Activated T-helper 2 cell treated with anti-CD3 and anti-CD28 coated beads, Interferon-gamma antibody, Interleukin-2, Interleukin-4, amounts not matched to agents 10 μg/mL and 5 μg/mL and 100 μg/mL, durations not matched to agents 14 hours and 24 hours and 36 hours (primary cell): ENCODE data around the gene RBM24. TPM values are rescaled to one million over a fixed set of nuclear protein-coding genes. Genes with fewer than 3 reads are reported as not detected.

ENCODE experiments used
- DNase-seq: peaks from one replicate; pipeline ENCODE4 v3.0.0; 2021; ENCODE audit warnings: low spot score
- H3K27ac Mint-ChIP-seq: one replicate; pipeline ENCODE4 v1.8.0; 2021; ENCODE audit warnings: mixed read lengths
- H3K27me3 Mint-ChIP-seq: one replicate; pipeline ENCODE4 v1.8.0; 2021; ENCODE audit warnings: low read depth, mixed read lengths
- H3K36me3 Mint-ChIP-seq: one replicate; pipeline ENCODE4 v1.8.0; 2021; ENCODE audit warnings: low read depth, mixed read lengths
- H3K4me1 Mint-ChIP-seq: one replicate; pipeline ENCODE4 v1.8.0; 2021; ENCODE audit warnings: low read depth, mixed read lengths
- H3K4me3 Mint-ChIP-seq: one replicate; pipeline ENCODE4 v1.8.0; 2021; ENCODE audit warnings: low read depth, mild to moderate bottlenecking, moderate library complexity, mixed read lengths
- H3K9me3 Mint-ChIP-seq: one replicate; pipeline ENCODE4 v1.8.0; 2021; ENCODE audit warnings: mixed read lengths
- intact Hi-C: fragments of 100-400 bp; cut with micrococcal nuclease; formaldehyde crosslinking; loops from one replicate; pipeline ENCODE4 v1.15.1; 2023
- total RNA-seq: library from RNA; stranded (reverse); gene quantifications from 2 replicates; pipeline ENCODE4 v1.2.3, GENCODE V29; 2022

Gene RBM24
- total RNA-seq, 1 donor from 2014 or later = not detected

- no peaks in the 10 kb centered on the region for H3K36me3 Mint-ChIP-seq
- H3K27me3 Mint-ChIP-seq = peaks cover 40% of the 10 kb centered on the region
- no peaks in the 10 kb centered on the region for H3K9me3 Mint-ChIP-seq
- intact Hi-C loops = no loop called here
- no peak for DNase-seq
- H3K4me1 Mint-ChIP-seq = peaks cover under 1% of the 10 kb centered on the region
- H3K27ac Mint-ChIP-seq = no peak overlapping the region
- no peak overlapping the region for H3K4me3 Mint-ChIP-seq
Observed at GRCh38 chr6:17276766-17277165, 4.4 kb upstream of the RBM24 start.

- intact Hi-C loops = no loop called here
- H3K4me3 Mint-ChIP-seq = no peak overlapping the region
- peaks cover 5% of the 10 kb centered on the region for H3K4me1 Mint-ChIP-seq
- H3K27me3 Mint-ChIP-seq = peaks cover 45% of the 10 kb centered on the region
- DNase-seq = no peak
- no peaks in the 10 kb centered on the region for H3K9me3 Mint-ChIP-seq
- H3K36me3 Mint-ChIP-seq = no peaks in the 10 kb centered on the region
- no peak overlapping the region for H3K27ac Mint-ChIP-seq
Observed at GRCh38 chr6:17277256-17277655, 3.9 kb upstream of the RBM24 start.

GRCh38 chr6:17278289-17279063, 2.7 kb upstream of the RBM24 start:
- peaks cover 53% of the 10 kb centered on the region for H3K27me3 Mint-ChIP-seq
- DNase-seq = no peak
- H3K36me3 Mint-ChIP-seq = no peaks in the 10 kb centered on the region
- H3K27ac Mint-ChIP-seq = no peak overlapping the region
- H3K9me3 Mint-ChIP-seq = no peaks in the 10 kb centered on the region
- peaks cover 5% of the 10 kb centered on the region for H3K4me1 Mint-ChIP-seq
- H3K4me3 Mint-ChIP-seq = no peak overlapping the region
- intact Hi-C loops = no loop called here

GRCh38 chr6:17280138-17280537, 1.0 kb upstream of the RBM24 start:
- Mint-ChIP-seq H3K27me3 (peaks cover 56% of the 10 kb centered on the region), H3K27ac (no peak overlapping the region), H3K36me3 (no peaks in the 10 kb centered on the region), H3K4me1 (peaks cover 5% of the 10 kb centered on the region), H3K4me3 (no peak overlapping the region), H3K9me3 (no peaks in the 10 kb centered on the region)
- intact Hi-C loops = no loop called here
- no peak for DNase-seq

GRCh38 chr6:17280552-17281090, 540 bp upstream of the RBM24 start:
- peaks cover 60% of the 10 kb centered on the region for H3K27me3 Mint-ChIP-seq
- no peak for DNase-seq
- intact Hi-C loops = no loop called here
- H3K4me1 Mint-ChIP-seq = peaks cover 5% of the 10 kb centered on the region
- no peaks in the 10 kb centered on the region for H3K9me3 Mint-ChIP-seq
- no peaks in the 10 kb centered on the region for H3K36me3 Mint-ChIP-seq
- H3K4me3 Mint-ChIP-seq = no peak overlapping the region
- H3K27ac Mint-ChIP-seq = no peak overlapping the region

- intact Hi-C loops = no loop called here
- H3K27ac Mint-ChIP-seq = no peak overlapping the region
- DNase-seq = no peak
- H3K27me3 Mint-ChIP-seq = peaks cover 59% of the 10 kb centered on the region
- no peaks in the 10 kb centered on the region for H3K9me3 Mint-ChIP-seq
- H3K4me1 Mint-ChIP-seq = peaks cover 5% of the 10 kb centered on the region
- H3K4me3 Mint-ChIP-seq = peak overlapping the region; percentile 60
- H3K36me3 Mint-ChIP-seq = no peaks in the 10 kb centered on the region
Observed at GRCh38 chr6:17281497-17282481, 628 bp downstream of the RBM24 start.

GRCh38 chr6:17283074-17283473, 1.9 kb downstream of the RBM24 start:
- no peaks in the 10 kb centered on the region for H3K36me3 Mint-ChIP-seq
- DNase-seq = no peak
- no peaks in the 10 kb centered on the region for H3K9me3 Mint-ChIP-seq
- peaks cover 5% of the 10 kb centered on the region for H3K4me1 Mint-ChIP-seq
- intact Hi-C loops = no loop called here
- H3K27me3 Mint-ChIP-seq = peaks cover 49% of the 10 kb centered on the region
- no peak overlapping the region for H3K4me3 Mint-ChIP-seq
- H3K27ac Mint-ChIP-seq = no peak overlapping the region

GRCh38 chr6:17289630-17290061, 8.5 kb downstream of the RBM24 start:
- Mint-ChIP-seq H3K9me3 (no peaks in the 10 kb centered on the region), H3K36me3 (no peaks in the 10 kb centered on the region), H3K4me1 (no peaks in the 10 kb centered on the region), H3K27me3 (peaks cover 12% of the 10 kb centered on the region), H3K4me3 (no peak overlapping the region), H3K27ac (no peak overlapping the region)
- intact Hi-C loops = no loop called here
- DNase-seq = no peak

GRCh38 chr6:17291778-17292177, 10.6 kb downstream of the RBM24 start:
- Mint-ChIP-seq H3K27me3 (peaks cover 3% of the 10 kb centered on the region), H3K4me1 (no peaks in the 10 kb centered on the region), H3K36me3 (no peaks in the 10 kb centered on the region), H3K4me3 (no peak overlapping the region), H3K27ac (no peak overlapping the region), H3K9me3 (no peaks in the 10 kb centered on the region)
- no peak for DNase-seq
- intact Hi-C loops = no loop called here

GRCh38 chr6:17292600-17293133, 11.5 kb downstream of the RBM24 start:
- Mint-ChIP-seq H3K27ac (no peak overlapping the region), H3K9me3 (no peaks in the 10 kb centered on the region), H3K4me3 (no peak overlapping the region), H3K36me3 (no peaks in the 10 kb centered on the region), H3K27me3 (peaks cover 6% of the 10 kb centered on the region), H3K4me1 (no peaks in the 10 kb centered on the region)
- DNase-seq = no peak
- intact Hi-C loops = no loop called here

GRCh38 chr6:17293395-17293794, 12.2 kb downstream of the RBM24 start:
- Mint-ChIP-seq H3K27me3 (peaks cover 6% of the 10 kb centered on the region), H3K27ac (no peak overlapping the region), H3K36me3 (no peaks in the 10 kb centered on the region), H3K4me3 (no peak overlapping the region), H3K9me3 (no peaks in the 10 kb centered on the region), H3K4me1 (no peaks in the 10 kb centered on the region)
- intact Hi-C loops = no loop called here
- DNase-seq = no peak

- Mint-ChIP-seq H3K27me3 (peaks cover 4% of the 10 kb centered on the region), H3K4me1 (no peaks in the 10 kb centered on the region), H3K4me3 (no peak overlapping the region), H3K9me3 (no peaks in the 10 kb centered on the region), H3K27ac (no peak overlapping the region), H3K36me3 (no peaks in the 10 kb centered on the region)
- DNase-seq = no peak
- intact Hi-C loops = no loop called here
Observed at GRCh38 chr6:17297271-17298080, 16.3 kb downstream of the RBM24 start.
